CD4-positive, alpha-beta T cell treated with Interleukin-6 at 100 ng/mL for 8 hours (primary cell): ENCODE data around the gene SLC7A8.
"Not testable (repeated sequence)": the region's sequence is repeated elsewhere in the genome, so short reads cannot be mapped to it uniquely, and the experiment has no call there.

Source experiments
- DNase-seq: peaks from one replicate; pipeline ENCODE4 v3.0.0-alpha.2; 2020; ENCODE audit warnings: mixed read lengths, low spot score

Gene SLC7A8

GRCh38 chr14:23113431-23114119, 69.9 kb downstream of the SLC7A8 start:
- DNase-seq: no peak

- no peak for DNase-seq
Observed at GRCh38 chr14:23112359-23113178, 70.9 kb downstream of the SLC7A8 start.

- no peak for DNase-seq
Observed at GRCh38 chr14:23110579-23111365, 72.7 kb downstream of the SLC7A8 start.

DNA sequence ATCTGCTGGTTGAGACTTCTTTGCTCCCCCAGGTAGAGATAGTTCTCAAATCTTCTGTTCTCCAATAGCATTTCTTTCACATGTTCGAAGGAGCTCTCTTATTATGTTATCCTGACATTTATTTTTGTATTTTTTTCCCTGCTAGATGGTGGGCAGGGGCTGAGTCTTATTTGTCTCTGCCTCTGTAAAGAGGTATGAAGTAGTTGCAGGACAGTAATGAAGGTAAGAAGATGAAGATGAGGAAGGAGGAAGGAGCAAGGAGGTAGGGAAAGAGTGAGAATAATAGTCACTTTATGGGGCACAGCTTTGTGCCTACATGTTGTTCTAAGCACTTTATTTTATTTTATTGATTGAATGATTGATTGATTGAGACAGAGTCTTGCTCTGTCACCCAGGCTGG, 73.7 kb downstream of the SLC7A8 start:
- DNase-seq: no peak

- DNase-seq: not testable (repeated sequence)
Observed at GRCh38 chr14:23108169-23108568, 75.3 kb downstream of the SLC7A8 start.

DNA sequence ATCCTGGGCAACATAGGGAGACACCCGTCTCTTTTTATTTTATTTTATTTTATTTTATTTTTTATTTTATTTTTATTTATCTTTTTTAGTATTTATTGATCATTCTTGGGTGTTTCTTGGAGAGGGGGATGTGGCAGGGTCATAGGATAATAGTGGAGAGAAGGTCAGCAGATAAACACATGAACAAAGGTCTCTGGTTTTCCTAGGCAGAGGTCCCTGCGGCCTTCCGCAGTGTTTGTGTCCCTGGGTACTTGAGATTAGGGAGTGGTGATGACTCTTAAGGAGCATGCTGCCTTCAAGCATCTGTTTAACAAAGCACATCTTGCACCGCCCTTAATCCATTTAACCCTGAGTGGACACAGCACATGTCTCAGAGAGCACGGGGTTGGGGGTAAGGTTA, 75.8 kb downstream of the SLC7A8 start:
- DNase-seq: not testable (repeated sequence)

GRCh38 chr14:23106747-23107045, 76.8 kb downstream of the SLC7A8 start:
- DNase-seq: no peak

DNA sequence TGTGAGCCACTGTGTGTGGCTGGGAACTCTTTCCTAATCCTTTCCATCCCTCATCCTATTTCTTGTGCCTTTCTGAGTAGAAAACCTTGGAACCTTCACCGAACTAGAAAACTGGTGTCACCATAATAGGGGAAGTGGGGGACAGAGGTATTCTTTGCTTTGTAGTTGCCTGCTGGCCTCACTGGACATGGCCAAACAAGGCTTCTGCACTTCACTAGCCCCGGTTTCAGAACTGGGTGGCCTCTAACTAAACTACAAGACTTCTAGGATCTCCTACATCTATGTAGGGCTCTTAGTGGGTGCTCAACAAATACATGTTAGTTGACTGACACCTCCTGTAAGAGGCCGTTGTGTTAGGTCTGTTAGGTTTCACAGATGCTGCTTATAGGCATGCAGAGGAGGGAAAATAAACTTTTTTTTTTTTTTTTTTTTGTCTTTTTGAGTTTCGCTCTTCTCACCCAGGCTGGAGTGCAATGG, 78.1 kb downstream of the SLC7A8 start:
- no peak for DNase-seq

- no peak for DNase-seq
Observed at GRCh38 chr14:23104591-23105347, 78.7 kb downstream of the SLC7A8 start, which contains the start of gene CIROP. CIROP (minus strand) TSS chr14:23104989; CDS start chr14:23104920, 69 bp downstream.

GRCh38 chr14:23104070-23104590, 79.3 kb downstream of the SLC7A8 start:
- no peak for DNase-seq

DNA sequence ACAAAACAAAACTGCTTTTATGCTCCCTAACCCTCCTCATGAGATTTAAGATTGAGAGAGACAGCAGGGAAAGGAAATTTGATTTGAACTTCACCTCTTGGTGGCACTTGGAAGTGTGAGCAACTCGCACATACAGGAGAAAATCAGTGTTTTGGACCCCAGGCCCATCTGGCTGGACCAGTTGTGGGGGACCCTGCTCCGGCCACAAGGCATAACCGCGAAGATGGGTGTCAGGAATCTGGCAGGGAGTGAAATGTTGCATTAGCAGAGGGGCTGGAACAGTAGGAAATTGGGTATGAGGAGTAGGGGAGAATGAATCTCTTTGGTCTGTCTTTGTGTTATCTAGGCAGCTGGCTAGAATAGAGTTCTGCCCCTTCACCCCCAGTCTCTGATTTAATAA, 79.9 kb downstream of the SLC7A8 start:
- no peak for DNase-seq

DNA sequence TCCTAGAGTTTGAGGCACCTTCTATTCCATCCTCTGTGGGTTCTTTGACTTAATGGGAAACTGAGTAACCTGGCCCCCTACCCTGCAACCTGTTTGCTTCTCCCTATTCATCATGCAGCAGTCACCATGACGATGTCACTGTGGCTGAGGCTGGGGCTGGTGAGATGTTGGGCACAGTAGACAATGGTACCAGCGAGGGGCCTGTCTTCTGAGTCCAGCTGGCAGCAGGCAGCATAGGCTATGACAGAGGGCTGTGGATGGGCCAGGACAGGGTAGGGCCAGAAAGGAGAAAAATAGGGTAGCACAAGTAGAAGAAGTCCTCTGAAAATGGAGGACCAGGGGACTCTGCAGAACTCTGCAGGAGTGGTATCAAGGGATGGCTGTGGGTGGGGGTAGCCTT, 80.7 kb downstream of the SLC7A8 start:
- no peak for DNase-seq

GRCh38 chr14:23101986-23102625, 81.4 kb downstream of the SLC7A8 start:
- DNase-seq: no peak

GRCh38 chr14:23101213-23101970, 82.1 kb downstream of the SLC7A8 start:
- DNase-seq: no peak

DNA sequence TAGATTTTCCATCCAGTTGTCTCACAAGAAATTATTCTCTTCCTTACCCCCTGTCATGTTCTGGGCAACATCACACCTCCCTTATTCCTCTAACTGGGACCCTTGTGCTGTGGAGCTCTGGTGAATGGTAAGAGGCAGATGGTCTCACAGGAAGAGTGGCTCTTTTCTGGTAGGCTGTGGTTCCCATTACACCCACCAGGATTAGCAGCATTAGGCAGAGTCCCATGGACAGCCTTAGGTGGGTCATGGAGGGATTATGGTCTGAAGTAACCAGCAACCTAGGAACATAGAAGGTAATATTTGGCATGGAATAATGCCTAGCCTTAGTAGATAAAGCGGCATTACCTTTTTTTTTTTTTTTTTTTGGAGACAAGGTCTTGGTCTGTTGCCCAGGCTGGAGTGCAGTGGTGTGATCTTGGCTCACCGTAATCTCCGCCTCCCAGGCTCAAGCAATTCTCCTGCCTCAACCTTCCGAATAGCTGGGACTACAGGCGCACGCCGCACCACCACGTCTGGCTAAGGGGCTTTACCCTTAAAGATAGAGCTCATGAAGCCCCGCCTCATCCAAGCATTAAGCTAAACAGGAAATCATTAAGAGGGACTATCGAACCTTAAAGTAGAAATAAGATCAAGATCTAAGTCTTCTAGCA, 84.1 kb downstream of the SLC7A8 start:
- no peak for DNase-seq

DNA sequence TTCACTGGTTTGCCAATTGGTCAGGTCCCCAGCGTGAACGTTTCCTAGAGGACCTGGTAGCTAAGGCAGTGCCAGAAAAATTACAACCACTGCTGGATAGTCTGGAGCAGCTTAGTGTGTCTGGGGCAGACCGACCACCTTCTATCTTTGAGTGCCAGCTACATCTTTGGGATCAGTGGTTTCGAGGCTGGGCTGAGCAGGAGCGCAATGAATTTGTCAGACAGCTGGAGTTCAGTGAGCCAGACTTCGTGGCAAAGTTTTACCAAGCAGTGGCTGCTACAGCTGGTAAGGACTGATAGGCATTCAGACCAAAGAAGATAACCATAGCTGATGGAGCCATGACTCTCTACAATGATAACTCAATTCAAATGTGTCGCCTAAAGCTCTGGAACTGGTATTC, 85.7 kb downstream of the SLC7A8 start:
- no peak for DNase-seq

GRCh38 chr14:23095196-23096108, 88.0 kb downstream of the SLC7A8 start, which contains the start of gene C14orf119:
C14orf119 (plus strand) TSS chr14:23095505; CDS start chr14:23097659, 2,154 bp downstream.
- DNase-seq: peak; percentile 100

DNA sequence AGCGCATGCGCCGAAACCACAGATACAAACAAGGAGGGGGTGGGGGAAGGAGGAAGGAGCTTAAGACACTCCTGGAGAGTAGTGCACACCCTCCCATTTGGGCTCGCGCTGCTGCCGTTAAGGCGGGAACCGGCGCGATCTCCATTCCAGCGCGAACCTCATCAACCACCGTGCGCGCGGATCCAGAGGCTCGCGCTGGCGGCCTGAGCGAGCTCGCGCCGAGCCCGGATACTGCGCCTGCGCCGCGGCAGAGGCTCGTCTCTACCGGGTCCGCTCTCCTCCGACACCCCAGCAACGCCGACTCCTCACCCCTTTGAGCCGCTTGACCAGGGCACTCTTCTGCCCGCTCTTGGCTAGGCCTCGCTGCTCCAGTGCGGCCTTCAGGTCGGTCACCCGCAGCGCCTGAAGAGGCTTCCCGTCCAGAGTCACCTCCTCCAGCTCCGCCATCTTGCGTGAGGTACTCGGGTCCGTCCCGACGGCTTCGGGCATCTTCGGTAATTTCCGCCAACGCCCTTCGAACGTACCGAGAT, 88.7 kb downstream of the SLC7A8 start, which contains the start of gene ACIN1:
Gene ACIN1 (minus strand): TSS at position 471 of the 530 bp plus-strand sequence. CDS start 24 bp downstream, at position 447.
- peak; percentile 76 for DNase-seq
